Endothelial cell (in vitro differentiated cells): ENCODE measurements around the gene BPIFA3. TPM values are rescaled to one million over a fixed set of nuclear protein-coding genes. Genes with fewer than 3 reads are reported as not detected.
"Not testable (repeated sequence)": the region's sequence is repeated elsewhere in the genome, so short reads cannot be mapped to it uniquely, and the experiment has no call there.

ENCODE experiments used
- DNase-seq: peaks from one replicate; pipeline ENCODE4 v3.0.0; 2021; ENCODE audit warnings: low spot score
- H3K27ac Mint-ChIP-seq: one replicate; pipeline ENCODE4 v1.8.0; 2021; ENCODE audit warnings: mixed read lengths, inconsistent platforms; ENCODE audit not compliant: unreplicated experiment
- H3K27me3 Mint-ChIP-seq: one replicate; pipeline ENCODE4 v1.8.0; 2021; ENCODE audit warnings: mild to moderate bottlenecking, moderate library complexity, mixed read lengths, inconsistent platforms; ENCODE audit not compliant: unreplicated experiment
- H3K36me3 Mint-ChIP-seq: one replicate; pipeline ENCODE4 v1.8.0; 2021; ENCODE audit warnings: mild to moderate bottlenecking, low read depth, mixed read lengths, inconsistent platforms; ENCODE audit not compliant: unreplicated experiment
- H3K4me1 Mint-ChIP-seq: one replicate; pipeline ENCODE4 v1.8.0; 2021; ENCODE audit warnings: mild to moderate bottlenecking, mixed read lengths, inconsistent platforms; ENCODE audit not compliant: unreplicated experiment
- H3K4me3 Mint-ChIP-seq: one replicate; pipeline ENCODE4 v1.8.0; 2021; ENCODE audit warnings: mild to moderate bottlenecking, mixed read lengths, inconsistent platforms; ENCODE audit not compliant: unreplicated experiment
- H3K9me3 Mint-ChIP-seq: one replicate; pipeline ENCODE4 v1.8.0; 2021; ENCODE audit warnings: mixed read lengths, inconsistent platforms; ENCODE audit not compliant: unreplicated experiment
- total RNA-seq: library from RNA; stranded (reverse); fragmentation: NEBNext Ultra II Directional; extraction: Animal tissue kit (Norgen Biotek cat#: 25700); gene quantifications from one replicate; pipeline ENCODE4 v1.2.1, GENCODE V29; 2021; ENCODE audit not compliant: unreplicated experiment
- TF ChIP-seq, protein P1 (sequence below): fragments of 200-600 bp; sonication (generic); IDR thresholded peaks from one replicate; pipeline ENCODE4 v1.5.0; 2021; ENCODE audit warnings: antibody characterized with exemption; ENCODE audit not compliant: unreplicated experiment

Gene BPIFA3
- total RNA-seq, 1 donor from 2014 or later: not detected

DNA sequence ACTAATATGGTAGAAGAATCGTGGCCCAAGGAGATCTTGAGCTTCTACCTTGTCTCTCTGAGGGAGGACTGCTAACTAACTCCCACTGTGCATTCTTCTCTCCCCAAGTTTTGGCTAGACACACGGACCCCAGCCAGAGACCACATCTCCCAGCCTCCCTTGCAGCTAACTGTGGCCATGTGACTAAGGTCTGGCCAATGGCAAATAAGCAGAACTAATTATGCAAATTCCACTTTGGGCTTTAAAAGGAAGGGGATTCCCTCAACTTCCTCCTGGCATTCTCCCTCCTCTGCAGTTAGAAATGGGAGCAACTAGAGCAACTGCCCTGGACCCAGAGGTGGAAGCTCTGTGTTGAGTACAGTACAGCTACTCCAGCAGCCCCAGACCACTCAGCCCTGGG, 33.8 kb upstream of the BPIFA3 start:
- Mint-ChIP-seq H3K27me3 (peaks cover 5% of the 10 kb centered on the region), H3K4me1 (no peaks in the 10 kb centered on the region), H3K4me3 (no peak overlapping the region), H3K36me3 (no peaks in the 10 kb centered on the region), H3K27ac (no peak overlapping the region), H3K9me3 (no peaks in the 10 kb centered on the region)
- TF ChIP-seq, protein P1, sequence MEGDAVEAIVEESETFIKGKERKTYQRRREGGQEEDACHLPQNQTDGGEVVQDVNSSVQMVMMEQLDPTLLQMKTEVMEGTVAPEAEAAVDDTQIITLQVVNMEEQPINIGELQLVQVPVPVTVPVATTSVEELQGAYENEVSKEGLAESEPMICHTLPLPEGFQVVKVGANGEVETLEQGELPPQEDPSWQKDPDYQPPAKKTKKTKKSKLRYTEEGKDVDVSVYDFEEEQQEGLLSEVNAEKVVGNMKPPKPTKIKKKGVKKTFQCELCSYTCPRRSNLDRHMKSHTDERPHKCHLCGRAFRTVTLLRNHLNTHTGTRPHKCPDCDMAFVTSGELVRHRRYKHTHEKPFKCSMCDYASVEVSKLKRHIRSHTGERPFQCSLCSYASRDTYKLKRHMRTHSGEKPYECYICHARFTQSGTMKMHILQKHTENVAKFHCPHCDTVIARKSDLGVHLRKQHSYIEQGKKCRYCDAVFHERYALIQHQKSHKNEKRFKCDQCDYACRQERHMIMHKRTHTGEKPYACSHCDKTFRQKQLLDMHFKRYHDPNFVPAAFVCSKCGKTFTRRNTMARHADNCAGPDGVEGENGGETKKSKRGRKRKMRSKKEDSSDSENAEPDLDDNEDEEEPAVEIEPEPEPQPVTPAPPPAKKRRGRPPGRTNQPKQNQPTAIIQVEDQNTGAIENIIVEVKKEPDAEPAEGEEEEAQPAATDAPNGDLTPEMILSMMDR: no peak
- no peak for DNase-seq

GRCh38 chr20:33185031-33185590, 32.0 kb upstream of the BPIFA3 start:
- H3K4me1 Mint-ChIP-seq, H3K9me3 Mint-ChIP-seq, H3K27me3 Mint-ChIP-seq, H3K36me3 Mint-ChIP-seq, DNase-seq, H3K4me3 Mint-ChIP-seq, H3K27ac Mint-ChIP-seq: not testable (repeated sequence)

- DNase-seq: no peak
- Mint-ChIP-seq H3K4me1 (no peaks in the 10 kb centered on the region), H3K4me3 (no peak overlapping the region), H3K27me3 (peaks cover 3% of the 10 kb centered on the region), H3K36me3 (no peaks in the 10 kb centered on the region), H3K27ac (no peak overlapping the region), H3K9me3 (no peaks in the 10 kb centered on the region)
- TF ChIP-seq, protein P1: no peak
These were observed 29.7 kb upstream of the BPIFA3 start for GRCh38 chr20:33187491-33187890.

DNA sequence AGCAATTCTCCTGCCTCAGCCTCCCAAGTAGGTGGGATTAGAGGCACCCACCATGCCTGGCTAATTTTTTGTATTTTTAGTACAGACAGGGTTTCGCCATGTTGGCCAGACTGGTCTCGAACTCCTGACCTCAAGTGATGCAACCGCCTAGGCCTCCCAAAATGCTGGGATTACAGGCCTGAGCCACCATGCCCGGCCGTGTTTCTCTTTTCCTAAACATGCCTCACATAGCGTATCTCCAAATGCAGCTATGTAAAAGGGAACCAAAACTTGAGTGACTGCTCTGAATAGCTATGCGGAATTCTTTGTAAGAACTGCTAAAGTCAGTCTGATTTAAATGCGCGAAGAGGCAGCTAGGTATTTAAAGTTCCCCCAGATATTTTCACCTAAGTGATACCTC, 28.7 kb upstream of the BPIFA3 start:
- no peak overlapping the region for H3K27ac Mint-ChIP-seq
- DNase-seq: no peak
- H3K36me3 Mint-ChIP-seq: no peaks in the 10 kb centered on the region
- H3K27me3 Mint-ChIP-seq: peaks cover 2% of the 10 kb centered on the region
- TF ChIP-seq, protein P1: no peak
- H3K9me3 Mint-ChIP-seq: no peaks in the 10 kb centered on the region
- H3K4me3 Mint-ChIP-seq: no peak overlapping the region
- peaks cover 2% of the 10 kb centered on the region for H3K4me1 Mint-ChIP-seq

DNA sequence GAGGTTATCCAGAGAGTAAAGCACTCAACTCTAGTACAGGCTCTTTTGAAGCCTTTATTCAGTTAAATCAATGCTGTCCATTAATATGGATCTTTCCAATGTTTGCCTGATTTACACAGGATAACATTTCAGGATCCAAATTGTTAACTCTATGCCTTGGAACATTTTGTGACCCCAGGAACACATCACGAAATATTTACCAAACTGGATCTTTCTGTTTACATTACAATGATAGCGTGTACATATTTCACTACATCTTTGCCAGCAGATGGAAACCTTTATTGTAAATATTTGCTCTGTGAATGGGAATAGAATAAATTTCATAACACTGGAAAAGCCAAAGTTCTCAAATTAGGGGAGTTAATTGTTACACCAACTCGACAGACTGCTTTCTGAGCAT, 25.7 kb upstream of the BPIFA3 start:
- Mint-ChIP-seq H3K36me3 (no peaks in the 10 kb centered on the region), H3K27ac (no peak overlapping the region), H3K27me3 (no peaks in the 10 kb centered on the region), H3K9me3 (no peaks in the 10 kb centered on the region), H3K4me1 (peaks cover 4% of the 10 kb centered on the region), H3K4me3 (no peak overlapping the region)
- no peak for DNase-seq
- TF ChIP-seq, protein P1: no peak
